HG03175 (cell line): ENCODE results near the gene ZYX.
"Not testable (repeated sequence)": the region's sequence is repeated elsewhere in the genome, so short reads cannot be mapped to it uniquely, and the experiment has no call there.

Source experiments
- ATAC-seq: cut with Tn5 transposase; IDR thresholded peaks from one replicate; pipeline ENCODE4 v1.9.1; 2021; ENCODE audit warnings: mild to moderate bottlenecking, moderate library complexity; ENCODE audit not compliant: unreplicated experiment

Gene ZYX

GRCh38 chr7:143416565-143417149 lies 35.5 kb downstream of the ZYX start:
- peak; percentile 70 for ATAC-seq

- no peak for ATAC-seq
Observed at GRCh38 chr7:143417734-143418383, 36.7 kb downstream of the ZYX start.

- ATAC-seq = no peak
Observed at GRCh38 chr7:143418681-143419458, 37.7 kb downstream of the ZYX start.

GRCh38 chr7:143419880-143420279 lies 38.7 kb downstream of the ZYX start:
- ATAC-seq = no peak

- ATAC-seq = not testable (repeated sequence)
Observed at GRCh38 chr7:143420624-143421023, 39.5 kb downstream of the ZYX start.

- ATAC-seq = no peak
Observed at GRCh38 chr7:143422033-143422432, 40.9 kb downstream of the ZYX start.

GRCh38 chr7:143424476-143424875 lies 43.3 kb downstream of the ZYX start:
- not testable (repeated sequence) for ATAC-seq

GRCh38 chr7:143426479-143427142 lies 45.5 kb downstream of the ZYX start:
- ATAC-seq = no peak

GRCh38 chr7:143429770-143430698 lies 48.9 kb downstream of the ZYX start:
- ATAC-seq = no peak

- no peak for ATAC-seq
Observed at GRCh38 chr7:143431109-143431508, 50.0 kb downstream of the ZYX start.

GRCh38 chr7:143433759-143434158 lies 52.6 kb downstream of the ZYX start:
- ATAC-seq = no peak

- no peak for ATAC-seq
Observed at GRCh38 chr7:143434660-143435059, 53.5 kb downstream of the ZYX start.

- no peak for ATAC-seq
Observed at GRCh38 chr7:143435266-143435665, 54.1 kb downstream of the ZYX start.

GRCh38 chr7:143436325-143436946 lies 55.3 kb downstream of the ZYX start:
- ATAC-seq = peak; percentile 92

GRCh38 chr7:143437578-143437977 lies 56.4 kb downstream of the ZYX start:
- peak; percentile 38 for ATAC-seq

GRCh38 chr7:143439866-143440265 lies 58.7 kb downstream of the ZYX start:
- no peak for ATAC-seq
